A549 (cell line): Measurements from ENCODE around the gene RPL5. TPM values are rescaled to one million over a fixed set of nuclear protein-coding genes. Genes with fewer than 3 reads are reported as not detected.

ENCODE experiments used
- ATAC-seq, 2 experiments: fragments of 200-7000 bp in 1 of 2; fragments of >200 bp in 1 of 2; cut with Nextera tagmentation in 1 of 2; cut with Tn5 transposase in 1 of 2; 3 replicates each; pipeline versions ENCODE4 v1.8.0 to v1.9.1; 2018 to 2020; ENCODE audit warnings: mild to moderate bottlenecking in 1 of 2, moderate library complexity in 1 of 2
- CTCF ChIA-PET: fragments of 300-600 bp; sonication (Branson Sonifier 250); formaldehyde crosslinking; extraction: SDS; loops from one replicate; lab custom pipeline; 2021; ENCODE audit warnings: antibody characterized with exemption, inconsistent platforms; lab: Yijun Ruan, JAX
- POLR2A ChIA-PET: fragments of 350-600 bp; formaldehyde crosslinking; extraction: SDS; loops from one replicate; lab custom pipeline; 2021; ENCODE audit warnings: antibody characterized with exemption, inconsistent platforms; lab: Yijun Ruan, JAX
- DNase-seq, 2 experiments: peaks; one replicate each; pipeline versions ENCODE4 v3.0.0 to v3.0.0-alpha.2; 2011 to 2016; ENCODE audit warnings: low read depth in 1 of 2, low spot score in 1 of 2
- FAIRE-seq: peaks from 2 replicates; lab custom pipeline; 2011; peaks lifted over from hg19 to GRCh38; lab: Jason Lieb, UNC
- H3K27ac ChIP-seq, 2 experiments: fragments of >200 bp; sonication (Bioruptor Twin); formaldehyde crosslinking; 3 replicates each; pipeline ENCODE4 v1.5.1; 2016 to 2017
- H3K4me1 ChIP-seq: fragments of >200 bp; sonication (Bioruptor Twin); formaldehyde crosslinking; 3 replicates; pipeline ENCODE4 v1.6.1; 2016
- H3K4me2 ChIP-seq: fragments of >200 bp; sonication (Bioruptor Twin); formaldehyde crosslinking; 3 replicates; pipeline ENCODE4 v1.6.1; 2016
- H3K4me3 ChIP-seq: fragments of >200 bp; sonication (Bioruptor Twin); formaldehyde crosslinking; 3 replicates; pipeline ENCODE4 v1.5.1; 2016
- H3K9me3 ChIP-seq: fragments of >200 bp; sonication (Bioruptor Twin); formaldehyde crosslinking; 3 replicates; pipeline ENCODE4 v1.6.1; 2016
- CBX2 ChIP-seq: fragments of 200-600 bp; sonication (generic); IDR thresholded peaks from 2 replicates; pipeline ENCODE4 v1.6.1; 2016; ENCODE audit warnings: low read depth, mild to moderate bottlenecking, borderline replicate concordance
- CBX8 ChIP-seq: fragments of 200-600 bp; sonication (generic); IDR thresholded peaks from 2 replicates; pipeline ENCODE4 v1.6.1; 2016
- CEBPB ChIP-seq, 2 experiments: fragments of >200 bp in 1 of 2; sonication (Bioruptor Twin) in 1 of 2; formaldehyde crosslinking in 1 of 2; IDR thresholded peaks; 2 replicates each; pipeline ENCODE4 v1.6.1; 2012 to 2016
- CHD4 ChIP-seq: fragments of 200-600 bp; sonication (generic); IDR thresholded peaks from 2 replicates; pipeline ENCODE4 v1.6.1; 2016; ENCODE audit warnings: antibody characterized with exemption, mild to moderate bottlenecking, borderline replicate concordance
- EHF ChIP-seq: fragments of 250-450 bp; sonication (Bioruptor Pico); IDR thresholded peaks from 2 replicates; pipeline ENCODE4 v1.5.0; 2020; ENCODE audit warnings: mild to moderate bottlenecking
- EHMT2 ChIP-seq: fragments of 200-600 bp; sonication (generic); IDR thresholded peaks from 2 replicates; pipeline ENCODE4 v1.6.1; 2016; ENCODE audit warnings: antibody characterized with exemption, low read depth, mild to moderate bottlenecking, moderate library complexity
- EP300 ChIP-seq, 2 experiments: fragments of >200 bp; sonication (Bioruptor Twin); formaldehyde crosslinking; IDR thresholded peaks; 2 replicates in 1 of 2; 3 replicates in 1 of 2; pipeline ENCODE4 v1.6.1; 2016 to 2017
- FOSB ChIP-seq: fragments of 250-450 bp; sonication (Bioruptor Pico); IDR thresholded peaks from 2 replicates; pipeline ENCODE4 v1.5.0; 2020; ENCODE audit warnings: mild to moderate bottlenecking, moderate library complexity
- FOXS1 ChIP-seq: fragments of 250-450 bp; sonication (Bioruptor Pico); IDR thresholded peaks from 2 replicates; pipeline ENCODE4 v1.5.0; 2020; ENCODE audit warnings: mild to moderate bottlenecking, moderate library complexity
- GATA3 ChIP-seq: IDR thresholded peaks from 2 replicates; pipeline ENCODE4 v1.6.1; 2012; ENCODE audit warnings: borderline replicate concordance
- HDAC2 ChIP-seq: fragments of 200-600 bp; sonication (generic); IDR thresholded peaks from 2 replicates; pipeline ENCODE4 v1.6.1; 2016
- HOXB13 ChIP-seq: fragments of 250-450 bp; sonication (Bioruptor Pico); IDR thresholded peaks from 2 replicates; pipeline ENCODE4 v1.5.0; 2020; ENCODE audit warnings: low read depth, mild to moderate bottlenecking, moderate library complexity
- HOXB5 ChIP-seq: fragments of 250-450 bp; sonication (Bioruptor Pico); IDR thresholded peaks from 2 replicates; pipeline ENCODE4 v1.5.0; 2020; ENCODE audit warnings: mild to moderate bottlenecking, moderate library complexity
- JUN ChIP-seq, 2 experiments: fragments of >200 bp; sonication (Bioruptor Twin); formaldehyde crosslinking; IDR thresholded peaks; 2 replicates in 1 of 2; 3 replicates in 1 of 2; pipeline ENCODE4 v1.6.1; 2016 to 2017
- KDM1A ChIP-seq: fragments of 200-600 bp; sonication (generic); IDR thresholded peaks from 2 replicates; pipeline ENCODE4 v1.6.1; 2016; ENCODE audit warnings: low read depth, mild to moderate bottlenecking
- KDM5A ChIP-seq: fragments of 200-600 bp; sonication (generic); IDR thresholded peaks from 2 replicates; pipeline ENCODE4 v1.6.1; 2016; ENCODE audit warnings: antibody characterized with exemption, mild to moderate bottlenecking
- MAFK ChIP-seq: fragments of 450-650 bp; IDR thresholded peaks from 2 replicates; pipeline ENCODE4 v1.6.1; 2014; ENCODE audit not compliant: partially characterized antibody
- MAZ ChIP-seq: fragments of 150-350 bp; IDR thresholded peaks from 2 replicates; pipeline ENCODE4 v1.6.1; 2014; ENCODE audit warnings: antibody characterized with exemption, low read depth, low read length, borderline replicate concordance
- MYC ChIP-seq: IDR thresholded peaks from 2 replicates; pipeline ENCODE4 v1.6.1; 2012; ENCODE audit warnings: mild to moderate bottlenecking, inconsistent platforms, low read length, improper control_type of control experiment, borderline replicate concordance
- NFE2L2 ChIP-seq: fragments of 150-350 bp; conservative IDR thresholded peaks from 2 replicates; pipeline ENCODE4 v1.6.1; 2014; ENCODE audit warnings: low read length
- NPAS2 ChIP-seq: fragments of 250-450 bp; sonication (Bioruptor Pico); IDR thresholded peaks from 2 replicates; pipeline ENCODE4 v1.8.0; 2022; ENCODE audit warnings: mild to moderate bottlenecking, moderate library complexity, borderline replicate concordance
- NR3C1 ChIP-seq: fragments of >200 bp; sonication (Bioruptor Twin); formaldehyde crosslinking; IDR thresholded peaks from 3 replicates; pipeline ENCODE4 v1.6.1; 2017
- PHF8 ChIP-seq: fragments of 200-600 bp; sonication (generic); IDR thresholded peaks from 2 replicates; pipeline ENCODE4 v1.6.1; 2016; ENCODE audit warnings: low read depth, mild to moderate bottlenecking, antibody characterized with exemption, moderate library complexity, borderline replicate concordance
- POLR2A ChIP-seq: IDR thresholded peaks from 2 replicates; pipeline ENCODE4 v1.6.1; 2012; ENCODE audit warnings: mild to moderate bottlenecking, low read length
- POLR2AphosphoS2 ChIP-seq: conservative IDR thresholded peaks from 2 replicates; pipeline ENCODE4 v1.6.1; 2012; ENCODE audit warnings: low read length, improper control_type of control experiment, inconsistent platforms
- RARB ChIP-seq: fragments of 250-450 bp; sonication (Bioruptor Pico); IDR thresholded peaks from 2 replicates; pipeline ENCODE4 v1.8.0; 2021; ENCODE audit warnings: mild to moderate bottlenecking, moderate library complexity
- RCOR1 ChIP-seq: fragments of 150-350 bp; IDR thresholded peaks from 2 replicates; pipeline ENCODE4 v1.6.1; 2014; ENCODE audit warnings: antibody characterized with exemption, low read length, low read depth
- RNF2 ChIP-seq: fragments of 200-600 bp; sonication (generic); IDR thresholded peaks from 2 replicates; pipeline ENCODE4 v1.6.1; 2016; ENCODE audit warnings: low read depth, mild to moderate bottlenecking, antibody characterized with exemption, moderate library complexity, borderline replicate concordance
- SMC3 ChIP-seq: fragments of >200 bp; sonication (Bioruptor Twin); formaldehyde crosslinking; IDR thresholded peaks from 3 replicates; pipeline ENCODE4 v1.6.1; 2018; ENCODE audit warnings: inconsistent platforms
- TFCP2L1 ChIP-seq: fragments of 250-450 bp; sonication (Bioruptor Pico); IDR thresholded peaks from 2 replicates; pipeline ENCODE4 v1.5.0; 2021; ENCODE audit warnings: mild to moderate bottlenecking
- ZC3H11A ChIP-seq: fragments of 450-650 bp; IDR thresholded peaks from 2 replicates; pipeline ENCODE4 v1.6.1; 2014; ENCODE audit warnings: antibody characterized with exemption, mild to moderate bottlenecking
- ZFP36 ChIP-seq: fragments of 450-650 bp; IDR thresholded peaks from 2 replicates; pipeline ENCODE4 v1.6.1; 2014; ENCODE audit warnings: borderline replicate concordance; ENCODE audit not compliant: partially characterized antibody
- ZNF302 ChIP-seq: fragments of 250-450 bp; sonication (Bioruptor Pico); IDR thresholded peaks from 2 replicates; pipeline ENCODE4 v1.9.0; 2021; ENCODE audit warnings: inconsistent platforms, mild to moderate bottlenecking, moderate library complexity
- ZSCAN20 ChIP-seq: fragments of 250-450 bp; sonication (Bioruptor Pico); IDR thresholded peaks from 2 replicates; pipeline ENCODE4 v1.8.0; 2022; ENCODE audit warnings: mild to moderate bottlenecking, moderate library complexity
- WGBS: methylation state at CpG from one replicate; pipeline ENCODE4 v1.1.6; 2017; ENCODE audit errors: missing lambda C conversion rate; 5-methylcytosine and 5-hydroxymethylcytosine counted together
- polyA minus RNA-seq: library from RNA; depleted of rRNA, polyadenylated mRNA; stranded (reverse); fragments of >200 nt; gene quantifications from 2 replicates; pipeline ENCODE4 v1.2.3, GENCODE V29; 2011; rRNA and poly(A)+ RNA removed
- polyA plus RNA-seq, 4 experiments: library from polyadenylated mRNA; depleted of rRNA in 3 of 4; stranded (reverse); fragments of >200 nt; fragmentation: RNase III in 1 of 4; extraction: RNeasy Plus Mini Kit Qiagen cat#74134 plus additional on column Dnase treatment in 1 of 4; gene quantifications; 2 replicates in 3 of 4; 3 replicates in 1 of 4; pipeline ENCODE4 v1.2.3, GENCODE V29; 2011 to 2017
- TF ChIP-seq, protein P1 (sequence below): fragments of 200-600 bp; sonication (generic); IDR thresholded peaks from 2 replicates; pipeline ENCODE4 v1.6.1; 2016; ENCODE audit warnings: antibody characterized with exemption, mild to moderate bottlenecking, moderate library complexity
- TF ChIP-seq, protein P2 (sequence below): fragments of 250-450 bp; sonication (Bioruptor Pico); IDR thresholded peaks from 2 replicates; pipeline ENCODE4 v1.5.0; 2020; ENCODE audit warnings: low read depth, mild to moderate bottlenecking, moderate library complexity
- TF ChIP-seq, protein P3 (sequence below): IDR thresholded peaks from 2 replicates; pipeline ENCODE4 v1.6.1; 2012; ENCODE audit warnings: low read depth, borderline replicate concordance

RPL5 gene
- polyA plus RNA-seq (2011; rRNA removed) (1,649 and 2,015 TPM in 2 replicates), polyA plus RNA-seq (2017; fragmentation: RNase III; extraction: RNeasy Plus Mini Kit Qiagen cat#74134 plus additional on column Dnase treatment) (1,222 to 1,289 TPM (median 1,243 TPM) in 3 replicates), polyA minus RNA-seq (643 and 712 TPM in 2 replicates)
- polyA plus RNA-seq (2012; cell fraction: cytosol; rRNA removed), result 796 and 807 TPM in 2 replicates
- 263 and 365 TPM in 2 replicates for polyA plus RNA-seq (2012; cell fraction: nucleus; rRNA removed)

DNA sequence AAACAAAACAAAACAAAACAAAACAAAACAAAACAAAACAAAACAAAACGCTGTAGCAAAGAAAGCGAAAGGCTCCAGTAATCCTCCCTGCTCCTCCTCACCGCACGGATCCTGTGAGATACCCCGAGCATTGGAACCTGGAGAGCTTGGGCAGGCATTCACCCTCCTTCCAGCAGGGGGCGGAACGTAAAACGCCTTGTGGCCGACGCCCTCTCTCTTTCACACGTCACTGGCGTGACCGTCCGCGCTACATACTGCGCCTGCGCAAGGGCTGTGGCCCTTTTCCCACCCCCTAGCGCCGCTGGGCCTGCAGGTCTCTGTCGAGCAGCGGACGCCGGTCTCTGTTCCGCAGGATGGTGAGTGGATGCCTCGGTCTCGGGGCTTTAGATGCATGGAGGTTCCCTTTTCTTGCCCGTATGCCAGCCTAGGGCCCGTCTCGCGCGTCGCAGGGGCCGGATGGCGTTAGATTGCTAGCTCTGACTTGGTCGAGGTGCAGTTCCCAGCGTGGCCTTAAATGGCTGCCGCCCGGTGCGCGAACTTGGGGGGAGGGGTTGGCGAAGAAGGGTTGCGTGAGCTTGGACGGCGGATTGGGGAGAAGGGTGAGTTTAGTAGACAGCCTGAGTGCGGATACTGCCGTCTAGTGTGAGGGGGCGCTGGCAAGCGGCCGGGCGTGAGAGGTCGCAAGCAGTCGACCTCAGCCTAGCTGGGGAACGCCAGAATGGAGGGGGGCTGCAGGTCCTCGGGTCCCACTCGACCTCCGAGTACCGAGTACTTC, at the start of gene RPL5:
Gene RPL5, plus strand, starts transcription at position 279 of the 775 bp plus-strand sequence. Its CDS starts 75 bp downstream, at position 354.
- H3K4me1 ChIP-seq, result peaks cover 31% of the 10 kb centered on the region
- H3K9me3 ChIP-seq, result no peaks in the 10 kb centered on the region
- H3K27ac ChIP-seq, result peak within 1 kb of the TSS; percentile 94 to 98
- CTCF ChIA-PET, result interaction anchor here (0.7 to 2.6 kb wide), 14 partner anchors 10 to 162 kb away, joined by 3 to 12 read pairs (median 4); partner anchors contain the start of gene EVI5
- H3K4me2 ChIP-seq, result peak within 1 kb of the TSS; percentile 97
- H3K4me3 ChIP-seq, result peak within 1 kb of the TSS; percentile 96
- peak; percentile 97 to 99 for ATAC-seq
- 2% methylated on average over 37 of the region's 57 CpGs for WGBS
- peak; percentile 92 to 97 for DNase-seq
- no peak for FAIRE-seq
- POLR2A ChIA-PET, result interaction anchor here (0.5 to 1.9 kb wide), 15 partner anchors 11 to 1078 kb away, joined by 3 to 13 read pairs (median 5); partner anchors contain the start of genes EVI5 and MTF2
- no peak for TF ChIP-seq MAFK
- no peak for TF ChIP-seq NFE2L2
- TF ChIP-seq, protein P1, sequence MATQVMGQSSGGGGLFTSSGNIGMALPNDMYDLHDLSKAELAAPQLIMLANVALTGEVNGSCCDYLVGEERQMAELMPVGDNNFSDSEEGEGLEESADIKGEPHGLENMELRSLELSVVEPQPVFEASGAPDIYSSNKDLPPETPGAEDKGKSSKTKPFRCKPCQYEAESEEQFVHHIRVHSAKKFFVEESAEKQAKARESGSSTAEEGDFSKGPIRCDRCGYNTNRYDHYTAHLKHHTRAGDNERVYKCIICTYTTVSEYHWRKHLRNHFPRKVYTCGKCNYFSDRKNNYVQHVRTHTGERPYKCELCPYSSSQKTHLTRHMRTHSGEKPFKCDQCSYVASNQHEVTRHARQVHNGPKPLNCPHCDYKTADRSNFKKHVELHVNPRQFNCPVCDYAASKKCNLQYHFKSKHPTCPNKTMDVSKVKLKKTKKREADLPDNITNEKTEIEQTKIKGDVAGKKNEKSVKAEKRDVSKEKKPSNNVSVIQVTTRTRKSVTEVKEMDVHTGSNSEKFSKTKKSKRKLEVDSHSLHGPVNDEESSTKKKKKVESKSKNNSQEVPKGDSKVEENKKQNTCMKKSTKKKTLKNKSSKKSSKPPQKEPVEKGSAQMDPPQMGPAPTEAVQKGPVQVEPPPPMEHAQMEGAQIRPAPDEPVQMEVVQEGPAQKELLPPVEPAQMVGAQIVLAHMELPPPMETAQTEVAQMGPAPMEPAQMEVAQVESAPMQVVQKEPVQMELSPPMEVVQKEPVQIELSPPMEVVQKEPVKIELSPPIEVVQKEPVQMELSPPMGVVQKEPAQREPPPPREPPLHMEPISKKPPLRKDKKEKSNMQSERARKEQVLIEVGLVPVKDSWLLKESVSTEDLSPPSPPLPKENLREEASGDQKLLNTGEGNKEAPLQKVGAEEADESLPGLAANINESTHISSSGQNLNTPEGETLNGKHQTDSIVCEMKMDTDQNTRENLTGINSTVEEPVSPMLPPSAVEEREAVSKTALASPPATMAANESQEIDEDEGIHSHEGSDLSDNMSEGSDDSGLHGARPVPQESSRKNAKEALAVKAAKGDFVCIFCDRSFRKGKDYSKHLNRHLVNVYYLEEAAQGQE, result no peak
- TF ChIP-seq FOXS1 (CRISPR knock-in tag), result no peak
- no peak for TF ChIP-seq HOXB5 (CRISPR knock-in tag)
- TF ChIP-seq KDM1A, result no peak
- no peak for TF ChIP-seq ZC3H11A
- no peak for TF ChIP-seq FOSB (CRISPR knock-in tag)
- TF ChIP-seq GATA3, result no peak
- no peak for TF ChIP-seq KDM5A
- peak; percentile 60 for TF ChIP-seq PHF8
- no peak for TF ChIP-seq ZNF302 (CRISPR knock-in tag)
- no peak for TF ChIP-seq CBX2
- TF ChIP-seq MYC, result peak; percentile 99
- no peak for TF ChIP-seq EHF
- no peak for TF ChIP-seq ZSCAN20 (CRISPR knock-in tag)
- TF ChIP-seq, protein P2, sequence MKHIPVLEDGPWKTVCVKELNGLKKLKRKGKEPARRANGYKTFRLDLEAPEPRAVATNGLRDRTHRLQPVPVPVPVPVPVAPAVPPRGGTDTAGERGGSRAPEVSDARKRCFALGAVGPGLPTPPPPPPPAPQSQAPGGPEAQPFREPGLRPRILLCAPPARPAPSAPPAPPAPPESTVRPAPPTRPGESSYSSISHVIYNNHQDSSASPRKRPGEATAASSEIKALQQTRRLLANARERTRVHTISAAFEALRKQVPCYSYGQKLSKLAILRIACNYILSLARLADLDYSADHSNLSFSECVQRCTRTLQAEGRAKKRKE (CRISPR knock-in tag), result no peak
- TF ChIP-seq NPAS2 (CRISPR knock-in tag), result no peak
- TF ChIP-seq RNF2, result no peak
- TF ChIP-seq JUN (IDR thresholded peaks at IDR 0.05), result peak; percentile 91 to 99
- no peak for TF ChIP-seq CEBPB (IDR thresholded peaks at IDR 0.05)
- TF ChIP-seq CBX8, result no peak
- TF ChIP-seq HDAC2, result no peak
- no peak for TF ChIP-seq POLR2AphosphoS2
- no peak; the same call in 1 of the 2 replicates for TF ChIP-seq RARB (CRISPR knock-in tag)
- TF ChIP-seq HOXB13 (CRISPR knock-in tag), result no peak
- TF ChIP-seq, protein P3, sequence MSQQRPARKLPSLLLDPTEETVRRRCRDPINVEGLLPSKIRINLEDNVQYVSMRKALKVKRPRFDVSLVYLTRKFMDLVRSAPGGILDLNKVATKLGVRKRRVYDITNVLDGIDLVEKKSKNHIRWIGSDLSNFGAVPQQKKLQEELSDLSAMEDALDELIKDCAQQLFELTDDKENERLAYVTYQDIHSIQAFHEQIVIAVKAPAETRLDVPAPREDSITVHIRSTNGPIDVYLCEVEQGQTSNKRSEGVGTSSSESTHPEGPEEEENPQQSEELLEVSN, result peak; percentile 35; the same call in 1 of the 2 replicates
- no peak for TF ChIP-seq EHMT2
- TF ChIP-seq SMC3, result peak; percentile 28; the same call in 2 of the 3 replicates
- no peak for TF ChIP-seq RCOR1
- TF ChIP-seq MAZ, result no peak
- TF ChIP-seq EP300 (IDR thresholded peaks at IDR 0.05), result no peak
- no peak for TF ChIP-seq ZFP36
- TF ChIP-seq NR3C1, result no peak
- TF ChIP-seq TFCP2L1 (CRISPR knock-in tag), result peak; percentile 69
- no peak for TF ChIP-seq CHD4
- peak; percentile 94 for TF ChIP-seq POLR2A
